Esophagus squamous epithelium (tissue), 5 donors: ENCODE measurements around the gene TIFAB. TPM values are rescaled to one million over a fixed set of nuclear protein-coding genes. Genes with fewer than 3 reads are reported as not detected.
"Not testable (repeated sequence)": the region's sequence is repeated elsewhere in the genome, so short reads cannot be mapped to it uniquely, and the experiment has no call there.

Experiments used
- DNase-seq: peaks from one replicate; lab custom pipeline; 2025; lab: John Stamatoyannopoulos, UW
- H3K27ac ChIP-seq, 4 donors: fragments of 200-600 bp; sonication (generic); one replicate each; pipeline ENCODE4 v1.5.1; 2016 to 2019; ENCODE audit warnings: mild to moderate bottlenecking in 1 of 4
- H3K27me3 ChIP-seq, 4 donors: fragments of 200-600 bp; sonication (generic); 1 replicate in 3 of 4; 2 replicates in 1 of 4; pipeline versions ENCODE4 v1.5.1 to v1.6.0; 2017 to 2021; ENCODE audit warnings: antibody characterized with exemption in 1 of 4
- H3K36me3 ChIP-seq, 3 donors: fragments of 200-600 bp; sonication (generic); one replicate each; pipeline ENCODE4 v1.5.1; 2016 to 2019
- H3K4me1 ChIP-seq, 3 donors: fragments of 200-600 bp; sonication (generic); one replicate each; pipeline ENCODE4 v1.5.1; 2017 to 2019
- H3K4me3 ChIP-seq, 4 donors: fragments of 200-600 bp; sonication (generic); 1 replicate in 3 of 4; 2 replicates in 1 of 4; pipeline ENCODE4 v1.5.1; 2016 to 2019; ENCODE audit warnings: mild to moderate bottlenecking in 2 of 4, moderate library complexity in 1 of 4
- H3K9me3 ChIP-seq, 3 donors: fragments of 200-600 bp; sonication (generic); one replicate each; pipeline ENCODE4 v1.5.1; 2016 to 2019
- POLR2A ChIP-seq, 4 donors: fragments of 450-650 bp; IDR thresholded peaks; one replicate each; pipeline ENCODE4 v1.6.1; 2017; ENCODE audit warnings: antibody characterized with exemption in 4 of 4, mild to moderate bottlenecking in 4 of 4, moderate library complexity in 3 of 4
- WGBS, 2 donors: methylation state at CpG; one replicate each; pipeline ENCODE4 v1.1.5; 2018; 5-methylcytosine and 5-hydroxymethylcytosine counted together
- intact Hi-C: fragments of 100-400 bp; cut with DNase I; formaldehyde crosslinking; loops from one replicate; pipeline ENCODE4 v1.15.0; 2022
- total RNA-seq, 4 donors: library from RNA; depleted of rRNA; stranded (reverse); fragments of >200 nt; gene quantifications; one replicate each; pipeline ENCODE4 v1.1.0, GENCODE V29; 2016
- TF ChIP-seq, protein P1 (sequence below), 6 experiments: fragments of 450-650 bp in 4 of 6; fragments of 200-600 bp in 2 of 6; sonication (generic) in 2 of 6; IDR thresholded peaks; one replicate each; pipeline ENCODE4 v1.5.1; 2016 to 2019; ENCODE audit warnings: antibody characterized with exemption in 6 of 6, mild to moderate bottlenecking in 4 of 6, moderate library complexity in 4 of 6
- donor health status: DM: yes; HTN: yes; CAD: no.

TIFAB gene, protein sequence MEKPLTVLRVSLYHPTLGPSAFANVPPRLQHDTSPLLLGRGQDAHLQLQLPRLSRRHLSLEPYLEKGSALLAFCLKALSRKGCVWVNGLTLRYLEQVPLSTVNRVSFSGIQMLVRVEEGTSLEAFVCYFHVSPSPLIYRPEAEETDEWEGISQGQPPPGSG
- under 1 TPM in 3 of 4 donors, not detected in 1; under 0.01 to 0.18 (median 0.08) TPM for total RNA-seq

DNA sequence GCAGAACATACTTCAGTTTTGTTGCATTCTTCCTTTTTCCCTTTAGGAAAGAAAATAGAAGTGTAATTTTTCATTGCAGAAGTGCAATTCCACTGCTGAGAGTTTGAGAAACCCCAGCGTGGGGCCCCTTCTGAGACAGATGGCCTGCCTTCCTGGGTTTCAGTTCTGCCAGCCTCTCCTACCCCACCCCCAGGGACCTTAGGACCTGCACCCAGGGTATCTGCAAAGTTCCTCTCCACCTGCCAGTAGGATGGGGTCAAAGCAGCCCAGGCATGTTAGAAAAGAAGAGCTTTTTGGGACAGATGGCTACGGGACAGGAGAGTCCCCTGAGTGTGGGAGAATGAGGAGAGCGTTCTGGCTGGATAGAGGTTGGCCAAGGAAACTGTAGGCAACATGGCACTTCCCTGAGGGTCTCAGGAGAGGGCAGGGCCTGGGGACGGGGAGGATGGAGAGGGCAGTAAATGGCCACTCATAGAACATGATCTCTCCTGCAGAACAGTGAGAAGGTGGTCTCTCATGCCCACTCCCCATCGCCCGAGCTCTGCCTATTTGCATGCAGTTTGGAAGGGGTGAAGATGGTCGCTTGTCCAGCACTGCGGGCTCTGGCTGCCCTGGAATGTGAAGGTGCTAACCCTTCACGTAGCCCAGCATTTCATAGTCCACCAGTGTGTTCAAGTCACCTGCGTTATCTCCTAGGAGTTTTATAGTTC lies at the start of gene TIFAB:
TIFAB (minus strand) TSS at position 31 of the 710 bp plus-strand sequence. CDS start 2,412 bp downstream, outside the sequence.
- Histone ChIP-seq H3K9me3 (no peaks in the 10 kb centered on the region), H3K27ac (no peak within 1 kb of the TSS), H3K27me3 (peaks cover 0 to 40% (median 1%) of the 10 kb centered on the region in 4 donors), H3K4me3 (no peak within 1 kb of the TSS), H3K36me3 (no peaks in the 10 kb centered on the region), H3K4me1 (no peaks in the 10 kb centered on the region)
- intact Hi-C loops, result no loop called here
- TF ChIP-seq, protein P1, sequence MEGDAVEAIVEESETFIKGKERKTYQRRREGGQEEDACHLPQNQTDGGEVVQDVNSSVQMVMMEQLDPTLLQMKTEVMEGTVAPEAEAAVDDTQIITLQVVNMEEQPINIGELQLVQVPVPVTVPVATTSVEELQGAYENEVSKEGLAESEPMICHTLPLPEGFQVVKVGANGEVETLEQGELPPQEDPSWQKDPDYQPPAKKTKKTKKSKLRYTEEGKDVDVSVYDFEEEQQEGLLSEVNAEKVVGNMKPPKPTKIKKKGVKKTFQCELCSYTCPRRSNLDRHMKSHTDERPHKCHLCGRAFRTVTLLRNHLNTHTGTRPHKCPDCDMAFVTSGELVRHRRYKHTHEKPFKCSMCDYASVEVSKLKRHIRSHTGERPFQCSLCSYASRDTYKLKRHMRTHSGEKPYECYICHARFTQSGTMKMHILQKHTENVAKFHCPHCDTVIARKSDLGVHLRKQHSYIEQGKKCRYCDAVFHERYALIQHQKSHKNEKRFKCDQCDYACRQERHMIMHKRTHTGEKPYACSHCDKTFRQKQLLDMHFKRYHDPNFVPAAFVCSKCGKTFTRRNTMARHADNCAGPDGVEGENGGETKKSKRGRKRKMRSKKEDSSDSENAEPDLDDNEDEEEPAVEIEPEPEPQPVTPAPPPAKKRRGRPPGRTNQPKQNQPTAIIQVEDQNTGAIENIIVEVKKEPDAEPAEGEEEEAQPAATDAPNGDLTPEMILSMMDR (IDR thresholded peaks at IDR 0.05), result no peak
- no peak for TF ChIP-seq POLR2A (IDR thresholded peaks at IDR 0.05)
- WGBS, 2 donors, result 83 to 92% methylated on average over 9 to 10 of the region's 10 CpGs
- DNase-seq, result no peak

DNA sequence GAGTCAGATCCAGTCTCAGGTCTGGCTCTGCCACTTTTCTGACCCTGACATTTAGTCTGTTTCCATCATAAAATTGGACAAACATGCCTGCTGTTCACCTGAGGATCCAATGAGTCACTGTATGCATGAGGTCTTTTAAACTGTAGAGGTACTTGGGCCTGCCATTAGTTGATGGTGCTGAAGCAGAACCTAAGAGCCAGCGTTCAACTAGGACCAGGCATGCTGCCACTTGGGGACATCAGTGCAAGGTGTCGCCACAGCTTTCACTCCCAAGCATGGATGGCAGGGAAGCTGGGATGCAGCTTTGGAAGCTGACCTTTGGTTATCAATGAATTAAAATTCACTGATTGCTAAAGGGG lies 46.5 kb upstream of the TIFAB start:
- no peak for DNase-seq
- peaks cover 0 to 5% (median 0%) of the 10 kb centered on the region in 4 donors for H3K27me3 ChIP-seq
- peak overlapping the region; percentile 31 to 69 (median 57) for H3K27ac ChIP-seq
- H3K9me3 ChIP-seq, result no peaks in the 10 kb centered on the region
- H3K4me3 ChIP-seq, result no peak overlapping the region
- WGBS, 2 donors, result 25 to 67% methylated on average over 2 of the region's 2 CpGs
- TF ChIP-seq POLR2A (IDR thresholded peaks at IDR 0.05), result no peak
- TF ChIP-seq, protein P1 (IDR thresholded peaks at IDR 0.05), result no peak
- H3K4me1 ChIP-seq, result peaks cover 8 to 56% (median 34%) of the 10 kb centered on the region in 3 donors
- intact Hi-C loops, result no loop called here
- H3K36me3 ChIP-seq, result no peaks in the 10 kb centered on the region

DNA sequence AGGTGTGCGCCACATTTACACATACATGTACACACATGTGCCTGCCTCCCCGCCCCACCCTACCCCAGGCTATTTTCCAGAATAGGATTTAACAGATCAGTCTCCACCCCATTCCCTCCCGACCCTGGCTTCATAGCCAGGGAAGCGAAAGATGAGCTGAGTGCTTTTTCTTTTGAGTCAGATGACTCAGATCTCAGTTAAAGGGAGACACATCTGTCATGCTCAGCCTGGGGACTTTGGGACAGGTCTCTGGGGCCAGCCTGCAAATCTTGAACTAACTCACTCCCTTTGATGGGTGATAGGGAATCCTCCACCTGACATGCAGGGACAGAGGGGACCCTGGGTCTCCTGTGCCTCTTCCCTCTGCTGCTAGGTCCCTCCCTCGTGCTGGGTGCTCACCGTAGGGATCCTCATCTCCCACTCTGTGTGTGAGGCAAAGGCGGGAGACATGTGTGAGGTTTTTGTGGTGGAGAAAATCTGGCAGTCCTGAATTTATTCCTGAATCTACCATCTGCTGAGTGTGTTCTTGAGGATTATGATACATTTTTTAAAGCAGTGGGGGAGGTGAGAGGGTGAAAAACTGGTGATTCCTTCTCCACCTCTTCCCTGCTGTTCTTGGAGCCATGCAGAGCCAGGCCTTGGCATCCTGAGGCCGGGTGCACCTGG lies 46.0 kb upstream of the TIFAB start:
- 30 to 52% methylated on average over 4 to 6 of the region's 8 CpGs for WGBS, 2 donors
- H3K36me3 ChIP-seq, result no peaks in the 10 kb centered on the region
- H3K4me3 ChIP-seq, result no peak overlapping the region
- peaks cover 8 to 61% (median 39%) of the 10 kb centered on the region in 3 donors for H3K4me1 ChIP-seq
- no peak for DNase-seq
- intact Hi-C loops, result no loop called here
- H3K27me3 ChIP-seq, result no peaks in the 10 kb centered on the region
- H3K27ac ChIP-seq, result peak overlapping the region; percentile 31 to 69 (median 57)
- TF ChIP-seq POLR2A (IDR thresholded peaks at IDR 0.05), result no peak
- TF ChIP-seq, protein P1 (IDR thresholded peaks at IDR 0.05), result no peak
- H3K9me3 ChIP-seq, result no peaks in the 10 kb centered on the region

DNA sequence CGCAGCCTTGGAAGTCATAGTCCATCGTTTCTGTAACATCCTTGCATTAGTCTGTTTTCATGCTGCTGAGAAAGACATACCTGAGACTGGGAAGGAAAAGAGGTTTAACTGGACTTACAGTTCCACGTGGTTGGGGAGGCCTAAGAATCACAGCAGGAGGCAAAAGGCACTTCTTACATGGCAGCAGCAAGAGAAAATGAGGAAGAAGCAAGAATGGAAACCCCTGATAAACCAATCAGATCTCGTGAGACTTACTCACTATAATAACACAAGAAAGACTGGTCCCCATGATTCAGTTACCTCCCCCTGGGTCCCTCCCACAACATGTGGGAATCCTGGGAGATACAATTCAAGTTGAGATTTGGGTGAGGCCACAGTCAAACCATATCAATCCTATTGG lies 43.4 kb upstream of the TIFAB start:
- DNase-seq, H3K4me3 ChIP-seq, H3K27ac ChIP-seq, H3K36me3 ChIP-seq, intact Hi-C loops, H3K9me3 ChIP-seq: not testable (repeated sequence)
- Histone ChIP-seq H3K4me1 (peaks cover 14 to 87% (median 56%) of the 10 kb centered on the region in 3 donors), H3K27me3 (peaks cover 0 to 19% (median 0%) of the 10 kb centered on the region in 4 donors)
- WGBS, 2 donors, result 51 to 74% methylated on average over 2 to 4 of the region's 4 CpGs

DNA sequence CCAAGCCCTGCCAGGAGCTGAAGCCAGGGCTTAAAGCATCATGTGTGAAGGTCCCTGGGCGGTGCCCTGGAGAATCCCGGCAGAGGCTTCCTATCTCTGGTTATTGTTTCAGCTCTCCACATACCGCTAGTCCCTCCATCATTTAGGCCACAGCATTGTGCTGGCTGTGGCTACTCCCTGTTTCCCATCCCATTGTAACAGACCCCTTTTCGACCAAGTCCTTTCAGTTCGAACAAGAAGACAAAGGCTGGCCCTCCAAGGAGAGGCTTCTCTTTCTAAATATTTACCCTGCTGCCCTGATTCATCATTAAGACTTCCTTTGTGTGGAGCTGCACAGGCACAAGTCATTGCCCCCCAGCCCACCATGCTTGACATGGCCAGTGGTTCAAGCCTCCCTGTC lies 42.0 kb upstream of the TIFAB start:
- intact Hi-C loops, result no loop called here
- no peak for TF ChIP-seq POLR2A (IDR thresholded peaks at IDR 0.05)
- TF ChIP-seq, protein P1 (IDR thresholded peaks at IDR 0.05), result no peak
- Histone ChIP-seq H3K9me3 (no peaks in the 10 kb centered on the region), H3K4me3 (no peak overlapping the region), H3K27ac (peak overlapping the region; percentile 69 to 78 (median 72)), H3K4me1 (peaks cover 25 to 98% (median 58%) of the 10 kb centered on the region in 3 donors), H3K36me3 (no peaks in the 10 kb centered on the region), H3K27me3 (peaks cover 0 to 32% (median 0%) of the 10 kb centered on the region in 4 donors)
- DNase-seq, result no peak
- WGBS, 2 donors, result 27 to 48% methylated on average over 5 of the region's 5 CpGs
